Neuronal stem cell (in vitro differentiated cells): ENCODE data around the gene WFDC10A.
"Not testable (repeated sequence)": the region's sequence is repeated elsewhere in the genome, so short reads cannot be mapped to it uniquely, and the experiment has no call there.

Experiments
- DNase-seq: peaks from one replicate; pipeline ENCODE4 v3.0.0-alpha.2; 2013; ENCODE audit warnings: low spot score
- H2AFZ ChIP-seq: one replicate; pipeline ENCODE4 v1.6.1; 2013; ENCODE audit warnings: mild to moderate bottlenecking, low read length, inconsistent platforms
- H2AK5ac ChIP-seq: 2 replicates; pipeline ENCODE4 v1.6.1; 2013; ENCODE audit warnings: low read depth, mild to moderate bottlenecking, inconsistent platforms, low read length, moderate library complexity, mixed read lengths
- H2BK120ac ChIP-seq: 2 replicates; pipeline ENCODE4 v1.6.1; 2013; ENCODE audit warnings: low read depth, mild to moderate bottlenecking, inconsistent platforms, low read length, moderate library complexity, mixed read lengths
- H2BK12ac ChIP-seq: one replicate; pipeline ENCODE4 v1.6.1; 2013; ENCODE audit warnings: low read length, inconsistent platforms
- H2BK15ac ChIP-seq: 2 replicates; pipeline ENCODE4 v1.6.1; 2013; ENCODE audit warnings: mild to moderate bottlenecking, low read length, inconsistent platforms, mixed read lengths
- H2BK5ac ChIP-seq: one replicate; pipeline ENCODE4 v1.6.1; 2013; ENCODE audit warnings: inconsistent platforms, mild to moderate bottlenecking, low read length, moderate library complexity
- H3K14ac ChIP-seq: one replicate; pipeline ENCODE4 v1.6.1; 2013; ENCODE audit warnings: low read length, inconsistent platforms
- H3K18ac ChIP-seq: 2 replicates; pipeline ENCODE4 v1.6.1; 2013; ENCODE audit warnings: low read length, inconsistent platforms
- H3K23ac ChIP-seq: 2 replicates; pipeline ENCODE4 v1.6.1; 2013; ENCODE audit warnings: low read depth, mild to moderate bottlenecking, mixed read lengths, low read length, inconsistent platforms; ENCODE audit not compliant: poor library complexity
- H3K27ac ChIP-seq: replicated peaks from 3 replicates; pipeline ENCODE4 v1.5.1; 2013; ENCODE audit warnings: low read length, inconsistent platforms
- H3K27me3 ChIP-seq, 3 experiments: 2 replicates each; pipeline ENCODE4 v1.6.1; 2013; ENCODE audit warnings: low read length in 3 of 3, mild to moderate bottlenecking in 2 of 3, inconsistent platforms in 1 of 3, low read depth in 1 of 3, mixed read lengths in 1 of 3, moderate library complexity in 1 of 3; ENCODE audit not compliant: control insufficient read depth in 3 of 3, insufficient read depth in 3 of 3
- H3K36me3 ChIP-seq, 2 donors: replicated peaks in 1 of 2; 2 replicates each; pipeline ENCODE4 v1.6.1; 2013; ENCODE audit warnings: low read length in 2 of 2; ENCODE audit not compliant: control insufficient read depth in 2 of 2, insufficient read depth in 2 of 2
- H3K4ac ChIP-seq: 2 replicates; pipeline ENCODE4 v1.6.1; 2013; ENCODE audit warnings: inconsistent platforms, mild to moderate bottlenecking, low read length, moderate library complexity
- H3K4me1 ChIP-seq, 2 donors: 1 replicate in 1 of 2; 2 replicates in 1 of 2; pipeline ENCODE4 v1.6.1; 2013; ENCODE audit warnings: low read length in 2 of 2, low read depth in 1 of 2; ENCODE audit not compliant: control insufficient read depth in 2 of 2, insufficient read depth in 1 of 2
- H3K4me2 ChIP-seq: one replicate; pipeline ENCODE4 v1.6.1; 2013; ENCODE audit warnings: mild to moderate bottlenecking, low read length, inconsistent platforms; ENCODE audit not compliant: insufficient read depth, poor library complexity, severe bottlenecking
- H3K4me3 ChIP-seq, 2 donors: 2 replicates each; pipeline ENCODE4 v1.5.1; 2013; ENCODE audit warnings: low read length in 2 of 2, mild to moderate bottlenecking in 2 of 2, inconsistent platforms in 1 of 2, moderate library complexity in 1 of 2
- H3K79me1 ChIP-seq: one replicate; pipeline ENCODE4 v1.6.1; 2013; ENCODE audit warnings: low read depth, mild to moderate bottlenecking, inconsistent platforms, low read length, moderate library complexity
- H3K9ac ChIP-seq: one replicate; pipeline ENCODE4 v1.6.1; 2013; ENCODE audit warnings: mild to moderate bottlenecking, low read depth, low read length, inconsistent platforms; ENCODE audit not compliant: poor library complexity
- H3K9me3 ChIP-seq, 2 donors: replicated peaks in 1 of 2; 2 replicates each; pipeline versions ENCODE3 to v1.6.1; 2013; ENCODE audit warnings: low read length in 2 of 2, mild to moderate bottlenecking in 2 of 2, inconsistent platforms in 1 of 2, low read depth in 1 of 2, mixed read lengths in 1 of 2, moderate library complexity in 1 of 2; ENCODE audit not compliant: control insufficient read depth in 2 of 2, insufficient read depth in 1 of 2
- H4K8ac ChIP-seq: one replicate; pipeline ENCODE4 v1.6.1; 2013; ENCODE audit warnings: low read depth, mild to moderate bottlenecking, inconsistent platforms, low read length, moderate library complexity
- H4K91ac ChIP-seq: one replicate; pipeline ENCODE4 v1.6.1; 2013; ENCODE audit warnings: low read length, low read depth, mild to moderate bottlenecking, inconsistent platforms; ENCODE audit not compliant: poor library complexity
- WGBS, 2 donors: extraction: QIAGEN DNeasy Blood & Tissue Kit; methylation state at CpG; one replicate each; pipeline ENCODE4 v1.1.7; 2013; ENCODE audit warnings: missing lambda C conversion rate in 2 of 2, mixed read lengths in 1 of 2; ENCODE audit not compliant: insufficient read length in 2 of 2, insufficient replicate concordance in 1 of 2; ENCODE audit errors: extremely low coverage in 2 of 2; 5-methylcytosine and 5-hydroxymethylcytosine counted together

The WFDC10A gene

DNA sequence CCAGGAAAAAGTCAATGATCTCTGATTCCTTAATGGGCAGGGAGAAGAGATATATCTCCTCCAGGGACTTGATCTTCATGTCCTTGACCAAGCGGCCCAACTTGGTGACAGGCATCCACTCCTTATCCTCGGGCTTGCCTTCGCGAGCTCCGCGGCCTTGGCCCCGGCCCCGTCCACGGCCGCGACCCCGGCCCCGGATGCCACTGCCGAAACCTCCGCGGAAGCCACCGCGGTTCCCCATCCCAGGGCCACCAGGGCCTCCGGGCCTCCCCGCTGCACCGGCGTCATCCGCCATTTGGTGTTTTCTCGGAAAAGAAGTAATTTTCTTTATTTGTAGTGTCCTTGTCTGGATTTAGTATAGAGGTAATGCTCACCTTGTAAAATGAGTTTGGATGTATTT lies 11.5 kb downstream of the WFDC10A start:
- H3K4ac ChIP-seq, H3K18ac ChIP-seq, H2BK15ac ChIP-seq, DNase-seq, H3K23ac ChIP-seq, H3K9me3 ChIP-seq, H3K14ac ChIP-seq, H3K27me3 ChIP-seq, H2BK12ac ChIP-seq, H4K91ac ChIP-seq, H3K36me3 ChIP-seq, H2AK5ac ChIP-seq, H2AFZ ChIP-seq, H3K4me2 ChIP-seq, H3K27ac ChIP-seq, H3K9ac ChIP-seq, H3K4me3 ChIP-seq, H2BK5ac ChIP-seq, H3K79me1 ChIP-seq, H2BK120ac ChIP-seq, H4K8ac ChIP-seq, H3K4me1 ChIP-seq: not testable (repeated sequence)
- WGBS, 2 donors = no CpG with 5 or more reads among the region's 24 CpGs

- not testable (repeated sequence) for H2BK12ac ChIP-seq, H3K14ac ChIP-seq, H3K79me1 ChIP-seq, H2AFZ ChIP-seq, H2BK120ac ChIP-seq, H3K4me1 ChIP-seq, H3K36me3 ChIP-seq, H3K4ac ChIP-seq, H3K27ac ChIP-seq, H3K9me3 ChIP-seq, DNase-seq, H3K18ac ChIP-seq, H3K27me3 ChIP-seq, H3K9ac ChIP-seq, H3K23ac ChIP-seq, H2BK15ac ChIP-seq, H3K4me3 ChIP-seq, H4K8ac ChIP-seq, H2BK5ac ChIP-seq, H3K4me2 ChIP-seq, H2AK5ac ChIP-seq, H4K91ac ChIP-seq
- WGBS, 2 donors = no CpG with 5 or more reads among the region's 28 CpGs
These were observed 16.3 kb downstream of the WFDC10A start for GRCh38 chr20:45645869-45646268.

DNA sequence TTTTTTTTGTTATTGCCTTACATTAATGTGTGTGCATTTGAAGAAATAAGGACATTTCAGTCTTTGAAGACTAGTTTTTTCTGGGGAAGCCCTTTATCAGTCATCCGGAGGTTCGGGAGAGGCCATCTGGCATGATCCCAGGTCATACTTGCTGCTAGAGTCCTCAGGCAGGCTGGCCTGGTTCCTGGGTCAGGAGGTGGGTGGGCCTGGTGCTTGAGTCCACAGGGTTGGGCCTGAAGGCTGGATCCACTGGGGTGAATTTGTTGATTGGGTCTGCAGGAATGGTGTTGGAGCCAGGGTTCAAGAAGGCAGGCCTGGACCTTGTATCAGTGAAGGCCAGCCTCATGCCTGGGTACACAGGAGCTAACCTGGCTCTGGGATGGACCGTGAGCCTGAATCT lies 17.3 kb downstream of the WFDC10A start:
- H2BK120ac ChIP-seq = no peak overlapping the region
- H4K8ac ChIP-seq = no peak overlapping the region
- WGBS, 2 donors = no CpG with 5 or more reads among the region's 3 CpGs
- H3K14ac ChIP-seq = peak overlapping the region; percentile 56
- H3K36me3 ChIP-seq = no peaks in the 10 kb centered on the region
- no peak overlapping the region for H3K4me3 ChIP-seq
- H2BK15ac ChIP-seq = no peak overlapping the region
- no peak overlapping the region for H4K91ac ChIP-seq
- H2AK5ac ChIP-seq = peak overlapping the region; percentile 21
- no peak overlapping the region for H3K27ac ChIP-seq
- DNase-seq = no peak
- H2BK12ac ChIP-seq = peak overlapping the region; percentile 30
- H3K18ac ChIP-seq = peak overlapping the region; percentile 11
- no peak overlapping the region for H2BK5ac ChIP-seq
- H3K4ac ChIP-seq = no peak overlapping the region
- H3K4me2 ChIP-seq = no peak overlapping the region
- H3K4me1 ChIP-seq = no peaks in the 10 kb centered on the region
- H3K27me3 ChIP-seq = no peaks in the 10 kb centered on the region
- H3K23ac ChIP-seq = no peak overlapping the region
- no peak overlapping the region for H2AFZ ChIP-seq
- H3K9me3 ChIP-seq = peaks cover 0 to 9% of the 10 kb centered on the region in 2 donors
- no peak overlapping the region for H3K9ac ChIP-seq
- H3K79me1 ChIP-seq = no peaks in the 10 kb centered on the region

DNA sequence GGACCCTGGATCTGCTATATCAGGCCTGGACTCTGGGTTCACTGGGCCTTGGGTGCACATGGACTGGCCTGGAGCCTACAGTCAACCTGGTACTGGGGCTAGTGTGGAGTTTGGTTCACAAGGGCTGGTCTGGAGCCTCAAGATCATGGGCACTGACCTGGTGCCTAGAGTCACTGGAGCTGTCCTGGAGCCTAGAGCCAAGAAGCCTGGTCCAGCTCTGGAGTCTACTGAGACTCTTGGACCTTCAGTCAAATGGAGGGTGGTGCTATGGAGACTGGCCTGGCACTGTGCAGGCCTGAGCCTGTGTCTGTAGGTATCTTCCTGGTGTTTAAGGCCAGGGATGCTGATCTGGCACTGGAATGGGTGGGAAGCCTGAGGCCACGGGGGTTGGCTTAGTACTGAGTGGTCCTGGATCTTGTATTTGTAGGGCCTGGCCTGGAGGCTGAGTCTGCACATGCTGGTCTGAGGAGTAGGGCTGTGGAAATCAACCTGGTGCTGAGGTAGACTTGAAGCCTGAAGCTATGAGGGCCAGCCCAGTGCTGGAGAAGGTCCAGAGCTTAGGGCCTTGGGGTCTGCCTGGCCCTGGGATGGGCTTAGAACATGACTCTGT lies 18.0 kb downstream of the WFDC10A start:
- Histone ChIP-seq H3K9ac (no peak overlapping the region), H3K4me2 (no peak overlapping the region), H4K8ac (no peak overlapping the region), H3K23ac (no peak overlapping the region), H2BK5ac (no peak overlapping the region), H4K91ac (no peak overlapping the region), H3K4ac (no peak overlapping the region), H2BK120ac (no peak overlapping the region), H2AFZ (no peak overlapping the region), H2BK15ac (no peak overlapping the region), H3K27me3 (no peaks in the 10 kb centered on the region), H3K18ac (no peak overlapping the region), H2AK5ac (peak overlapping the region; percentile 52), H2BK12ac (no peak overlapping the region), H3K4me3 (no peak overlapping the region), H3K4me1 (no peaks in the 10 kb centered on the region), H3K9me3 (peaks cover 0 to 9% of the 10 kb centered on the region in 2 donors), H3K14ac (peak overlapping the region; percentile 9), H3K36me3 (no peaks in the 10 kb centered on the region), H3K79me1 (no peaks in the 10 kb centered on the region), H3K27ac (no peak overlapping the region)
- DNase-seq = no peak
- no CpG with 5 or more reads among the region's 1 CpG for WGBS, 2 donors
